NCI-H1105 (cell line): ENCODE data around the gene ZSCAN5A.
"Not testable (repeated sequence)": the region's sequence is repeated elsewhere in the genome, so short reads cannot be mapped to it uniquely, and the experiment has no call there.

Experiments
- DNase-seq: peaks from one replicate; lab custom pipeline; 2025; lab: John Stamatoyannopoulos, UW

The ZSCAN5A gene

GRCh38 chr19:56314381-56315076, at the start of gene ZSCAN5A:
TSS of gene ZSCAN5A (minus strand) at chr19:56314839. CDS start at chr19:56225046, 89,793 bp downstream.
- peak; percentile 96 for DNase-seq

- no peak for DNase-seq
Measured at GRCh38 chr19:56360841-56361240, 46.2 kb upstream of the ZSCAN5A start.

GRCh38 chr19:56356944-56357343, 42.3 kb upstream of the ZSCAN5A start:
- DNase-seq, result no peak

GRCh38 chr19:56355517-56355916, 40.9 kb upstream of the ZSCAN5A start:
- DNase-seq, result no peak

GRCh38 chr19:56351208-56351607, 36.6 kb upstream of the ZSCAN5A start:
- DNase-seq, result no peak

GRCh38 chr19:56350416-56351045, 35.9 kb upstream of the ZSCAN5A start:
- DNase-seq, result peak; percentile 41

GRCh38 chr19:56348289-56348877, 33.7 kb upstream of the ZSCAN5A start:
- DNase-seq, result peak; percentile 1

GRCh38 chr19:56347163-56347778, 32.6 kb upstream of the ZSCAN5A start:
- DNase-seq, result no peak

GRCh38 chr19:56341948-56342347, 27.3 kb upstream of the ZSCAN5A start:
- no peak for DNase-seq

GRCh38 chr19:56339031-56339430, 24.4 kb upstream of the ZSCAN5A start:
- not testable (repeated sequence) for DNase-seq

- DNase-seq, result not testable (repeated sequence)
Measured at GRCh38 chr19:56337077-56337476, 22.4 kb upstream of the ZSCAN5A start.

GRCh38 chr19:56335371-56335770, 20.7 kb upstream of the ZSCAN5A start:
- DNase-seq, result not testable (repeated sequence)

- DNase-seq, result peak; percentile 49
Measured at GRCh38 chr19:56333506-56333905, 18.9 kb upstream of the ZSCAN5A start.

- DNase-seq, result no peak
Measured at GRCh38 chr19:56332695-56333094, 18.1 kb upstream of the ZSCAN5A start.

GRCh38 chr19:56324436-56324835, 9.8 kb upstream of the ZSCAN5A start:
- no peak for DNase-seq

- DNase-seq, result no peak
Measured at GRCh38 chr19:56321989-56322440, 7.4 kb upstream of the ZSCAN5A start.

- no peak for DNase-seq
Measured at GRCh38 chr19:56321254-56321988, 6.8 kb upstream of the ZSCAN5A start.

- DNase-seq, result no peak
Measured at GRCh38 chr19:56319991-56320390, 5.4 kb upstream of the ZSCAN5A start.

GRCh38 chr19:56317749-56318148, 3.1 kb upstream of the ZSCAN5A start:
- no peak for DNase-seq

- DNase-seq, result no peak
Measured at GRCh38 chr19:56316728-56317127, 2.1 kb upstream of the ZSCAN5A start.

- DNase-seq, result peak; percentile 98
Measured at GRCh38 chr19:56315077-56315828, 614 bp upstream of the ZSCAN5A start.
